Vagina (tissue), 2 donors: Measurements from ENCODE around the gene HSF2BP. TPM values are rescaled to one million over a fixed set of nuclear protein-coding genes. Genes with fewer than 3 reads are reported as not detected.

Source experiments
- DNase-seq, 2 donors: peaks; one replicate each; pipeline ENCODE4 v3.0.0-alpha.2; 2017; ENCODE audit errors: extremely low spot score in 2 of 2
- H3K27ac ChIP-seq: fragments of 200-600 bp; sonication (generic); one replicate; pipeline ENCODE4 v1.5.1; 2019
- H3K27me3 ChIP-seq: fragments of 200-600 bp; sonication (generic); one replicate; pipeline ENCODE4 v1.5.1; 2019
- H3K36me3 ChIP-seq, 2 donors: fragments of 200-600 bp; sonication (generic); one replicate each; pipeline ENCODE4 v1.5.1; 2017 to 2019
- H3K4me1 ChIP-seq: fragments of 200-600 bp; sonication (generic); one replicate; pipeline ENCODE4 v1.5.1; 2019
- H3K4me3 ChIP-seq, 2 donors: fragments of 200-600 bp; sonication (generic); 1 replicate in 1 of 2; 2 replicates in 1 of 2; pipeline ENCODE4 v1.5.1; 2016 to 2019
- H3K9me3 ChIP-seq: fragments of 200-600 bp; sonication (generic); one replicate; pipeline ENCODE4 v1.5.1; 2019
- POLR2A ChIP-seq, 2 donors: fragments of 450-650 bp; IDR thresholded peaks; one replicate each; pipeline ENCODE4 v1.6.1; 2017; ENCODE audit warnings: antibody characterized with exemption in 2 of 2, mild to moderate bottlenecking in 2 of 2, moderate library complexity in 2 of 2
- POLR2AphosphoS5 ChIP-seq, 2 donors: sonication (generic); formaldehyde crosslinking; IDR thresholded peaks; one replicate each; pipeline ENCODE4 v1.9.0; 2017; ENCODE audit warnings: antibody characterized with exemption in 2 of 2, mild to moderate bottlenecking in 2 of 2, low read depth in 1 of 2; ENCODE audit not compliant: insufficient read depth in 1 of 2
- intact Hi-C: fragments of 100-400 bp; cut with DNase I; formaldehyde crosslinking; loops from one replicate; pipeline ENCODE4 v1.15.1; 2023
- total RNA-seq: library from RNA; depleted of rRNA; stranded (reverse); fragments of >200 nt; gene quantifications from one replicate; pipeline ENCODE4 v1.2.3, GENCODE V29; 2016
- TF ChIP-seq, protein P1 (sequence below), 3 experiments: fragments of 450-650 bp in 2 of 3; fragments of 200-600 bp in 1 of 3; sonication (generic) in 1 of 3; IDR thresholded peaks; one replicate each; pipeline ENCODE4 v1.5.1; 2017 to 2019; ENCODE audit warnings: antibody characterized with exemption in 3 of 3, mild to moderate bottlenecking in 2 of 3, moderate library complexity in 2 of 3

HSF2BP gene
- total RNA-seq, 1 donor from 2014 or later: 2.7 TPM

DNA sequence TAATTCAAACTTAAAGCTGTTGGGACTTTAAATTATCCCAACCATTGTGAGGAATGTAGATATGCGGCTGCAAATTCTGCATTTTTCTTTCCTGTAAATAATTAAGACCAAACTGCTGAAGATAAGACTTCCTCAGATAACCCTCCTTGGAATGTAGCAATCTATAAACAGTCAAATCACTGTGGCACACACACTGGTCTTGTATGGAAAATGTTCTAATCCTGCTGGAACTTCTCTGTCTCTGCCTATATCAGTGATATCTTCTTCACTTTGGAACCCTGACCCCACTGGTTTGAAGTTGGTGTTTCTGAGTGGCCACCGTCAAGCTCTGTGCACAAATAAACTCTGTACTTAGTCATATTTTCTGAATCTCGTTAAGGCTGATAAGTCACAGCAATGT is 32.9 kb downstream of the HSF2BP start:
- intact Hi-C loops: no loop called here
- H3K4me3 ChIP-seq: no peak overlapping the region
- no peaks in the 10 kb centered on the region for H3K36me3 ChIP-seq
- H3K9me3 ChIP-seq: no peaks in the 10 kb centered on the region
- H3K27me3 ChIP-seq: no peaks in the 10 kb centered on the region
- no peak overlapping the region for H3K27ac ChIP-seq
- DNase-seq: no peak
- TF ChIP-seq, protein P1, sequence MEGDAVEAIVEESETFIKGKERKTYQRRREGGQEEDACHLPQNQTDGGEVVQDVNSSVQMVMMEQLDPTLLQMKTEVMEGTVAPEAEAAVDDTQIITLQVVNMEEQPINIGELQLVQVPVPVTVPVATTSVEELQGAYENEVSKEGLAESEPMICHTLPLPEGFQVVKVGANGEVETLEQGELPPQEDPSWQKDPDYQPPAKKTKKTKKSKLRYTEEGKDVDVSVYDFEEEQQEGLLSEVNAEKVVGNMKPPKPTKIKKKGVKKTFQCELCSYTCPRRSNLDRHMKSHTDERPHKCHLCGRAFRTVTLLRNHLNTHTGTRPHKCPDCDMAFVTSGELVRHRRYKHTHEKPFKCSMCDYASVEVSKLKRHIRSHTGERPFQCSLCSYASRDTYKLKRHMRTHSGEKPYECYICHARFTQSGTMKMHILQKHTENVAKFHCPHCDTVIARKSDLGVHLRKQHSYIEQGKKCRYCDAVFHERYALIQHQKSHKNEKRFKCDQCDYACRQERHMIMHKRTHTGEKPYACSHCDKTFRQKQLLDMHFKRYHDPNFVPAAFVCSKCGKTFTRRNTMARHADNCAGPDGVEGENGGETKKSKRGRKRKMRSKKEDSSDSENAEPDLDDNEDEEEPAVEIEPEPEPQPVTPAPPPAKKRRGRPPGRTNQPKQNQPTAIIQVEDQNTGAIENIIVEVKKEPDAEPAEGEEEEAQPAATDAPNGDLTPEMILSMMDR (IDR thresholded peaks at IDR 0.05): no peak
- TF ChIP-seq POLR2A (IDR thresholded peaks at IDR 0.05) (no peak), POLR2AphosphoS5 (IDR thresholded peaks at IDR 0.05; ENCODE audit: insufficient read depth in 1 of 2, low read depth in 1 of 2) (no peak)
- H3K4me1 ChIP-seq: no peaks in the 10 kb centered on the region

DNA sequence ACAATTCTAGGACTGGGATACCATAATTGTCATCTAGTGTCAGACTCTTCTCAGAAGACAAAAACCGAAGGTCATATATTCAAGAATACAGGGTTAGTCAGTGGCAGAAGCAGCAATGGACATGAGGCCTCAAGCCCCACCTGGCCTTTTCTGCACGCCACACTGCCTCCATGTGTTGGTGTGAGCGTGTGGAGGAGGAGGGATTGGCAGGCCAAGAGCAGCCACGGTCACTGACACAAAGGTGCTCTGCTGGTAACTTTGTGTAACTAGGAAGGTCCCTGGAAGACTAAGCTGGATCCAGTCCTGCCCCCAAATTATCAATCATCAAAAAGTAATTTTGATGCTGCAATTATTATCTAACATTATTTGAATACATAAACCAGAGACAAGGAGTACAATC is 34.9 kb downstream of the HSF2BP start:
- Histone ChIP-seq H3K9me3 (no peaks in the 10 kb centered on the region), H3K36me3 (no peaks in the 10 kb centered on the region), H3K4me3 (no peak overlapping the region), H3K4me1 (no peaks in the 10 kb centered on the region), H3K27ac (no peak overlapping the region), H3K27me3 (no peaks in the 10 kb centered on the region)
- no peak for DNase-seq
- intact Hi-C loops: no loop called here
- TF ChIP-seq POLR2A (IDR thresholded peaks at IDR 0.05): no peak
- no peak for TF ChIP-seq POLR2AphosphoS5 (IDR thresholded peaks at IDR 0.05; ENCODE audit: insufficient read depth in 1 of 2, low read depth in 1 of 2)
- TF ChIP-seq, protein P1 (IDR thresholded peaks at IDR 0.05): no peak

DNA sequence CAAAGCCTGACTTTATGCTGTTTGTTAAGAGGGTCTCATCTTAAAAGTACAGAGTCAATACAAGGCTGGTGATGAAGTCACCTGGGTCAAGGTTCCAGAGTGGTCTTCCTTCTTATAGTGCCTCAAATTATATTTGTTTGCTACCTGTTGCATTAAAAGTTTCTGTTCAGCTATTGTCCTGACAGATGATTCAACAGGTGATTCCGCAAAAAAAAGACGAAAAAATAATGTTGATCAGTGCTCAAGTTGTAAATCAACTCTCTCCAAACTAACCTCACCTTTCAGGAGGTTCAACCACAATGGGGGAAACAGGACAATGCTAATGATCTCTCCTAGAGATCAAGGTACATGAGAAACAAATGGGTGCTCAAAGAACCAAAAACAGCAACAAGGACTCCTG is 35.7 kb downstream of the HSF2BP start:
- H3K27ac ChIP-seq: no peak overlapping the region

DNA sequence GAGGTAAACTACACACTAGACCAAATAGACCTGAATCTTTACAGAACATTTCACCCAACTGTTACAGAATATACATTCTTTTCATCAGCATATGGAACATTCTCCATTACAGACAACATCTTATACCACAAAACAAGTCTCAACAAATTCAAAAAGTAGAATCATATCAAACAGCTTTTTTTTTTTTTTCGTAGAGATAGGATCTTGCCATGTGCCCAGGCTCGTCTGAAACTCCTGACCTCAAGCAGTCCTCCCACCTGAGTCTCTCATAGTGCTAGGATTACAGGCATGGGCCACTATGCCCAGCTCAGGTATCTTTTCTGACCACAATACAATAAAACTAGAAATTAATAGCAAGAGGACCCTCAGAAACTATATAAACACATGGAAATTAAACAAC is 36.5 kb downstream of the HSF2BP start:
- H3K27me3 ChIP-seq: no peaks in the 10 kb centered on the region
- no peaks in the 10 kb centered on the region for H3K9me3 ChIP-seq
- no peak overlapping the region for H3K27ac ChIP-seq
- H3K4me1 ChIP-seq: no peaks in the 10 kb centered on the region
- no peaks in the 10 kb centered on the region for H3K36me3 ChIP-seq
- no peak for TF ChIP-seq POLR2AphosphoS5 (IDR thresholded peaks at IDR 0.05; ENCODE audit: insufficient read depth in 1 of 2, low read depth in 1 of 2)
- TF ChIP-seq, protein P1 (IDR thresholded peaks at IDR 0.05): no peak
- TF ChIP-seq POLR2A (IDR thresholded peaks at IDR 0.05): no peak
- no peak for DNase-seq
- intact Hi-C loops: no loop called here
- no peak overlapping the region for H3K4me3 ChIP-seq

More for the DNA sequence above, 35.7 kb downstream of the HSF2BP start:
- no peaks in the 10 kb centered on the region for H3K27me3 ChIP-seq
- DNase-seq: no peak
- TF ChIP-seq, protein P1 (IDR thresholded peaks at IDR 0.05): no peak
- TF ChIP-seq POLR2A (IDR thresholded peaks at IDR 0.05): no peak
- TF ChIP-seq POLR2AphosphoS5 (IDR thresholded peaks at IDR 0.05; ENCODE audit: insufficient read depth in 1 of 2, low read depth in 1 of 2): no peak
- H3K36me3 ChIP-seq: no peaks in the 10 kb centered on the region
- no peak overlapping the region for H3K4me3 ChIP-seq
- H3K4me1 ChIP-seq: no peaks in the 10 kb centered on the region
- H3K9me3 ChIP-seq: no peaks in the 10 kb centered on the region
- intact Hi-C loops: no loop called here

DNA sequence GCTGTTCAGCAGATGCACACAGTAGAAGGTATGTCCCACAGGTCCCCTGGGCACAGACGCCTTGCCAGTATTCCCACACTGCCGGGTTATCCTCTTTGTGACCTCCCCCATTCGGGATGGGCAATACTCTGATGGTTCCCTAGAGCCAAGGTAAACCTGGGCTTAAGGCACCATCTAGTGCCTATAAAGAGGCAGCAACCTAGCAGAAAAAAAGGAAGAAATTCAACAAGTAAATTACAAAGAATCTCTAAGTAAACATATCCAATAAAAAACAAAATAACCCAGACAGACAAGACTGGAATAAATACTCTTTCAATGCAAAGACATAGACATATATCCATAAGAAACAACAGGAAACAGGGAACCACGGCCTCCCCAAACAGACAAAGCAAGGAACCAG is 39.4 kb downstream of the HSF2BP start:
- Histone ChIP-seq H3K36me3 (no peaks in the 10 kb centered on the region), H3K4me1 (no peaks in the 10 kb centered on the region), H3K4me3 (no peak overlapping the region), H3K9me3 (no peaks in the 10 kb centered on the region), H3K27me3 (no peaks in the 10 kb centered on the region), H3K27ac (no peak overlapping the region)
- no peak for DNase-seq
- intact Hi-C loops: no loop called here
- TF ChIP-seq POLR2AphosphoS5 (IDR thresholded peaks at IDR 0.05; ENCODE audit: insufficient read depth in 1 of 2, low read depth in 1 of 2) (no peak), POLR2A (IDR thresholded peaks at IDR 0.05) (no peak)
- TF ChIP-seq, protein P1 (IDR thresholded peaks at IDR 0.05): no peak
